NCI-H2196 treated with DMSO at 0.1 percent for 48 hours (cell line): ENCODE data around the gene IDH1.
"Not testable (repeated sequence)": the region's sequence is repeated elsewhere in the genome, so short reads cannot be mapped to it uniquely, and the experiment has no call there.

Experiments
- DNase-seq: peaks from one replicate; lab custom pipeline; 2025; ENCODE audit not compliant: unreplicated experiment; lab: John Stamatoyannopoulos, UW

IDH1 gene

GRCh38 chr2:208222351-208222750, 32.5 kb downstream of the IDH1 start:
- DNase-seq, result no peak

GRCh38 chr2:208221873-208222272, 33.0 kb downstream of the IDH1 start:
- not testable (repeated sequence) for DNase-seq

- DNase-seq, result no peak
These were observed 44.0 kb downstream of the IDH1 start for GRCh38 chr2:208210688-208211451.

GRCh38 chr2:208208335-208209085, 46.4 kb downstream of the IDH1 start:
- DNase-seq, result no peak

GRCh38 chr2:208207769-208208168, 47.1 kb downstream of the IDH1 start:
- DNase-seq, result no peak

- no peak for DNase-seq
These were observed 50.7 kb downstream of the IDH1 start for GRCh38 chr2:208204166-208204565.

GRCh38 chr2:208195531-208195930, 59.3 kb downstream of the IDH1 start:
- no peak for DNase-seq

GRCh38 chr2:208192611-208193236, 62.1 kb downstream of the IDH1 start:
- DNase-seq, result no peak

- no peak for DNase-seq
These were observed 64.9 kb downstream of the IDH1 start, which contains the start of gene C2orf80 for GRCh38 chr2:208189810-208190503. TSS of gene C2orf80 (minus strand) at chr2:208190030. CDS start at chr2:208186986, 3,044 bp downstream.

GRCh38 chr2:208189069-208189809, 65.6 kb downstream of the IDH1 start:
- no peak for DNase-seq

GRCh38 chr2:208186893-208187292, 68.0 kb downstream of the IDH1 start:
- no peak for DNase-seq

- no peak for DNase-seq
These were observed 68.4 kb downstream of the IDH1 start for GRCh38 chr2:208186465-208186864.
